HT-29 (cell line): ENCODE measurements around the gene KLC1. TPM values are rescaled to one million over a fixed set of nuclear protein-coding genes. Genes with fewer than 3 reads are reported as not detected.
"Not testable (repeated sequence)": the region's sequence is repeated elsewhere in the genome, so short reads cannot be mapped to it uniquely, and the experiment has no call there.

Experiments used
- DNase-seq: peaks from one replicate; pipeline ENCODE4 v3.0.0-alpha.2; 2015; ENCODE audit warnings: low spot score
- total RNA-seq: library from RNA; depleted of rRNA; stranded (reverse); fragments of >200 nt; shearing (Covaris generic); gene quantifications from 2 replicates; pipeline ENCODE4 v1.2.3, GENCODE V29; 2014; rRNA removed

Gene KLC1
- total RNA-seq: 93.5 and 102 TPM in 2 replicates

GRCh38 chr14:103628684-103629502 lies at the start of gene KLC1:
TSS of gene KLC1 (plus strand) at chr14:103629211. CDS start at chr14:103654565, 25,354 bp downstream.
- DNase-seq: peak; percentile 55

DNA sequence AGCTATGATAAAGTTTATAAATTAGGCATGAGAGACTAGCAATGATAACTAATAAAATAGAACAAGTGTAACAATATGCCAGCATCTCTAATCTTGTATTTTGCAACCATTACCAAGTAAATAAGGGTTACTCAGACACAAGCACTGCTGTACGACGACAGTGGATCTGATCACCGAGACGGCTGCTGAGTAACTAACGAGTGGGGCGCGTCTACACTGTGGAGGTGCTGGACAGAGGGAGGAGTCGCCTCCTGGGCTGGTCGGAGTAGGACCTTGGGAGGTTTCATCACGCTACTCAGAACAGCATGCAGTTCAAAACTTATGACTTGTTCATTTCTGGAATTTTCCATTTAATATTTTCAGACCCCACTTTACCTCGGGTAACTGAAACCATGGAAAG lies 47.8 kb upstream of the KLC1 start:
- DNase-seq: no peak

- no peak for DNase-seq
Measured at GRCh38 chr14:103581954-103582703, 46.9 kb upstream of the KLC1 start.

DNA sequence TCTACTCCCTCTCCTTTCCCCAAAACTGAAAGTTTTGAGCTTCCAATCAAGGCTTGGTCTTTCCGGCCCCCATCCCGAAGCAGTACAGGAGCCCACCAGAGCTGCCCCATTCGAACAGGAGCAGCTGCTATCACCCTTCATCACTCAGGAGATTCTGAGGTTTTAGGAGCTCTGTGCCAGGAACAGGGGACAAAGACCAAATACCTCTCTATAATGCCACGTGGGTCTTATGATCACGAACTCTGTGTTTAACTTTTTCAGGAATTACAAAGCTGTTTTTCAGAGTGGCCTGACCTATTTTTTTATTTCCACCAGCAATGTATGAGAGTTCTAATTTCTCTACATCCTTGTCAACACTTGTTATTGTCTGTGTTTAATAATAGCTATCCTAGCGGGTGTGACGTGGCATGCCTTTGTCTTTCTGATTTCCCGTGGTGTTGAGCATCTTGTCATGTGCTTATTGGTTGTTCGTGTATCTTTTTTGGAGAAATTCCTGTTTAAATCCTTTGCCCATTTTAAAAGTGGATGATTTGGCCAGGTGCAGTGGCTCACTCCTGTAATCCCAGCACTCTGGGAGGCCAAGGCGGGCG lies 44.6 kb upstream of the KLC1 start:
- DNase-seq: no peak

GRCh38 chr14:103593577-103593976 lies 35.4 kb upstream of the KLC1 start:
- no peak for DNase-seq

DNA sequence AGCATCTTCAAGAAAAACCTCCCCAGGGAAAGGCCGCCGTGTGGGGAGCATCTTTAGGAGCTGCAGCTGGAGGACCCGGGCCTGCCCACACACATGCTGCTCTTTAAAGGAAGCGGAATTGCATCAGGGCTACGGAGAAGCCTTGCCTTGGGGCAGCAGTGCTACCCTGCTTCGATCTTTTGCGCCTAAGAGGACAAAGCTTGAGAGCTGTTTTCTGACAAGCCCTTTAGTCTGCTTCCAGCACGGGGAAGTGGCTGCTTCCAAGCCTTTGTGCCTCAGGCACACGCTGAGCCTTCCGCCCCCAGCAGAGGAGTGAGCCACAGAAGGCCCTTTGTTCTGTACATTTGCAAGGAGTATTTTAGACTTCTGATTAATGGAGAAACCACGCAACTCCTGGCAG lies 34.7 kb upstream of the KLC1 start:
- no peak for DNase-seq

GRCh38 chr14:103597623-103598377 lies 31.2 kb upstream of the KLC1 start:
- DNase-seq: no peak

DNA sequence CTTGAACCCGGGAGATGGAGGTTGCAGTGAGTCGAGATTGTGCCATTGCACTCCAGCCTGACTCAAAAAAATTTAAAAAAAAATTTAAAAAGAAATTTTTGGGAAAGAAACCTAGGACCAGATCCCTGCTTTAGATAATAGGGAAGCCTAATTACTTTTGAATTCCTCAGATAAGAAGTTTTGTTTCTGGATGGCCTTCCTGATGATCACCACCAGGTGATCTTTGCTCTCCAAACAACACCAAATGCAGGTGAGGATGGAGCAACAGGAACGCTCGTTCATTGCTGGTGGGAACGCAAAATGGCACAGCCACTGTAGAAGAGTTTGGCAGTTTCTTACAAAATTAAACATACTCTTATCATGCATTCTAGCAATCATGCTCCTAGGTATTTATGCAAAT lies 28.5 kb upstream of the KLC1 start:
- no peak for DNase-seq

- DNase-seq: no peak
Measured at GRCh38 chr14:103604620-103605019, 24.4 kb upstream of the KLC1 start.

GRCh38 chr14:103606963-103607668 lies 21.9 kb upstream of the KLC1 start:
- peak; percentile 32 for DNase-seq

DNA sequence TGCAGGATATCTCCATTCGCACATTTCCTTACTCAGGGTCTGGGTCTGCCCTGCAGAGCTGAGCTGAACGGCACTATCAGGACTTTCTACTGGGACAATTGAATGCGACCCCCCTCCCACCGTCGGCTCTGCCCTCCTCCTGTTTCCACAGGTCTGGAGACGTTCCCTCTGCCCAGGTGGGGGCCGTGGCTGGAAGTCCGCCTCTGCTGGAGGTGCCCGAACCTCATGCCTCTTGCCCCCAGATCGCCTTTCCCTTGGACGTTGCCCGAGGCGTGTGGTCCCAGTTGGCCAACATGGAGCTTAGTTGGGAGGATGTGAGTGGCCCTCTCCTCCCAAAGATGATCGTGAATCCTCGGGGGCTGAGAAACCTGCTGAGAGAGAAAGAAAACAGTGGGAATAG lies 21.2 kb upstream of the KLC1 start:
- no peak for DNase-seq

GRCh38 chr14:103609081-103609480 lies 19.9 kb upstream of the KLC1 start:
- not testable (repeated sequence) for DNase-seq

GRCh38 chr14:103611215-103611614 lies 17.8 kb upstream of the KLC1 start:
- DNase-seq: no peak

- no peak for DNase-seq
Measured at GRCh38 chr14:103613517-103613916, 15.5 kb upstream of the KLC1 start.

GRCh38 chr14:103616635-103617300 lies 12.2 kb upstream of the KLC1 start:
- no peak for DNase-seq

GRCh38 chr14:103619057-103619456 lies 10.0 kb upstream of the KLC1 start:
- no peak for DNase-seq

GRCh38 chr14:103621860-103622259 lies 7.2 kb upstream of the KLC1 start:
- DNase-seq: no peak

DNA sequence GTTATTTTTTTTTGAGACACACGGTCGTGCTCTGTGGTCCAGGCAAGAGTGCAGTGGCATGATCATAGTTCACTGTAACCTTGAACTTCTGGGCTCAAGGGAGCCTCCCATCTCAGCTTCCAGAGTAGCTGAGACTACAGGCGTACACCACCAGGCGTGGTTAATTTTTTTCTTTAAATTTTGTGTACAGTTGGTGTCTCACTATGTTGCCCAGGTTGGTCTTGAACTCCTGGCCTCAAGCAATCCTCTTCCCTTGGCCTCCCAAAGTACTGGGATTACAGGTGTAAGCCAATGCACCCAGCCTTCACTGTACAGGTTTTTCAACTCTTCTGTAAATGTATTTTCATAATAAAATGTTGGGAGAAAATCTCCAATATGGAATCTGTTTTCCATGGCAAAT lies 5.7 kb upstream of the KLC1 start:
- no peak for DNase-seq

- no peak for DNase-seq
Measured at GRCh38 chr14:103623883-103624482, 5.0 kb upstream of the KLC1 start.

DNA sequence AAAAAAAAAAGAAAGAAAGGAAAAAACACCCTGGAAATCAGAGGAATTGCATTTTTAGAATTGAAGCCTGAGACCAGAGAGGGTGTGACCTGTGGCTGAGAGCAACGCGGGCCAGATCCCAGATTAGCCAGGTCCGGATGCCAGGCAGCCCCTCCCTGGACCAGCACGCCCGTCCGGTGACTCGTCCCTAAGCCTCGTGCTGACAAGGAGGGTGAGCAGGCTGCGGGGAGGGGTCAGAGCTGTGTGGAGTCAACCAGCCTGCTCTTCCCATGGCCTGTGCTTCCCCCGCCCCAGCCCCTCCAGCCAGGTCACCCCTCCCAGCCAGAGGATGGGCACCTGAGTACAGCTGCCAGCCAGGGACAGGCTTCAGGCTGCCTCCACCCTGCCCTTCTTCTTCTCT lies 4.2 kb upstream of the KLC1 start:
- peak; percentile 39 for DNase-seq
